Stimulated activated CD8-positive, alpha-beta memory T cell treated with anti-CD3 and anti-CD28 coated beads, Interleukin-4, amount 100 ng/mL, for 4 hours (primary cell): Measurements from ENCODE around the gene PRKAG1.

ENCODE experiments used
- DNase-seq, 2 donors: peaks; one replicate each; pipeline ENCODE4 v3.0.0-alpha.2; 2020; ENCODE audit warnings: low read depth in 2 of 2, low spot score in 1 of 2

Gene PRKAG1

DNA sequence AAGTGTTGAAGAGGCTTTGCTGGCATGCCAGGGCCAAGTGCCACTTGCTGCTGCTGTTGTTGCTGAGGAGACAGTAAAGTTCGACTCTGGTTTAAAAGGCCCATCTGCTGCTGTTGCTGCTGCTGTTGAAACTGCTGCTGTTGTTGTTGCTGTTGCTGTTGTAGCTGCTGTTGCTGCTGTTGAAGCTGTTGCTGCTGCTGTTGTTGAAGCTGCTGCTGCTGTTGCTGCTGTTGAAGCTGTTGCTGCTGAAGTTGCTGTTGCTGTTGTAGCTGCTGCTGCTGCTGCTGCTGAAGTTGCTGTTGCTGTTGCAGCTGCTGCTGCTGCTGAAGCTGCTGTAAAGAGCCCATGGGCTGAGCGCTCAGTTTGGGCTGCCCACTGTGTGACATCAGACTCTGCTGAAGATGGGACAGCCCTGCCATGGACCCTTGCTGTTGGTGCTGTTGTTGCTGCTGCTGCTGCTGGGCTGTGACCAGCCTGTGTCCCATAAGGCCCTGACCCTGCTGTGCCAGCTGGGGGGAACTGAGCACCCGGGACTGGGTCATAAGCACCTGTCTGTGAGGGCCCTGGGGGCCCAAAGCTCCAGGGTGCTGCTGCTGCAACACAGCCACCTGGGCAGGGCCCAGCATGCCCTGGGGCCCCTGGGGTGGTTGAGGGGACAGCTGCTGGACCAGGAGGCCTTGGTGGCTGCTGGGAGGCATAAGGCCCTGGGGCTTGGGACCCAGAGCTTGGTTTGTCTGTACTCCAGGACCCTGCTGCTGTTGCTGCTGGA lies 14.3 kb upstream of the PRKAG1 start:
- no peak for DNase-seq

DNA sequence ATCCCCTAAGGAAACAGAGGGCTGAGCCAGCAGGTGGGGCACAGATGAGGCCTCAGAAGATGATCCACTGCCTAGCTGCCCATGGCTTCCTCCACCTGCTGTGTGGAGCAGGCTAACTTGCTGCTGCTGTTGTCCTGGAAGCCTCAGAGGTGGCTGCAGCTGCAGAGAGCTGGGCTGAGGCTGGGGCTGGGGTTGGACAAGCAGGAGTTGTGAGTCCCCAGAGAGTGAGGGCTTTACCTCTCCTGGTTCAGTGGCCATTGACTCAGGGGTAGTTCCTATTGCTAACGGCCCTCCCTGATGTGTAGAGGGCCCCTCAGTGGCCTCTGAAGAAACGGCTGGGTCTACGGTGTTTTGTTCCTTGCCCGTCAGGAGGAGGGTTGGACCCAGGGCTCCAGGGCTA lies 13.7 kb upstream of the PRKAG1 start:
- DNase-seq = no peak

DNA sequence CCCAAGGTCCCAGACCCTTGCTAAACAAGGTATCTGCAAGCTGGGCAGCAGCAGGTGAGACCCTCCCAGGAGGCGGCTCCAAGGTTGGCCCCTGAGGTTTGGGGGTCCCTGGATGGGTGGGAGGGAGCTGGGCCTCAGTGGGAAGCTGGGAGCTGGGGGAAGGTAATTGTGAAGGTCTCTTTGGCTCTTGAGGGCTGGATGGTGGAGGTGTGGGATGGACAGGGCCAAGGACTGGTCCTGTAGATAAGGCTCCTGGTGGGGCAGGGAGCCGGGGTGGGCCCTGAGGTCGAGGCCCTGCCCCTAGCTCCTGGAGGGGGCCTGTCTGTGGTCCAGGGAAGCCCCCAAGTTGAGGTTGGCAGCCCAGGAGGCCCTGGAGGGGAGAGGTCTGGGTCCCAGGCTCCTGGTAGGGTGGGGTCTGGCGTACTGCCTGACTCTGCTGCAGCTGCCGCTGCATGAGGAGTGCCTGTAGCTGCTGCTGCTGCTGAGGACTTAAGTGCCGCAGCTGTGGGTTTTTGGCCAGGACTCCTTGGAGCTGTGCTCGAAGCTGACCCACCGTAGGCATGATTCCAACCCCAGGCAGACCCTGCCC lies 13.1 kb upstream of the PRKAG1 start:
- DNase-seq = no peak

DNA sequence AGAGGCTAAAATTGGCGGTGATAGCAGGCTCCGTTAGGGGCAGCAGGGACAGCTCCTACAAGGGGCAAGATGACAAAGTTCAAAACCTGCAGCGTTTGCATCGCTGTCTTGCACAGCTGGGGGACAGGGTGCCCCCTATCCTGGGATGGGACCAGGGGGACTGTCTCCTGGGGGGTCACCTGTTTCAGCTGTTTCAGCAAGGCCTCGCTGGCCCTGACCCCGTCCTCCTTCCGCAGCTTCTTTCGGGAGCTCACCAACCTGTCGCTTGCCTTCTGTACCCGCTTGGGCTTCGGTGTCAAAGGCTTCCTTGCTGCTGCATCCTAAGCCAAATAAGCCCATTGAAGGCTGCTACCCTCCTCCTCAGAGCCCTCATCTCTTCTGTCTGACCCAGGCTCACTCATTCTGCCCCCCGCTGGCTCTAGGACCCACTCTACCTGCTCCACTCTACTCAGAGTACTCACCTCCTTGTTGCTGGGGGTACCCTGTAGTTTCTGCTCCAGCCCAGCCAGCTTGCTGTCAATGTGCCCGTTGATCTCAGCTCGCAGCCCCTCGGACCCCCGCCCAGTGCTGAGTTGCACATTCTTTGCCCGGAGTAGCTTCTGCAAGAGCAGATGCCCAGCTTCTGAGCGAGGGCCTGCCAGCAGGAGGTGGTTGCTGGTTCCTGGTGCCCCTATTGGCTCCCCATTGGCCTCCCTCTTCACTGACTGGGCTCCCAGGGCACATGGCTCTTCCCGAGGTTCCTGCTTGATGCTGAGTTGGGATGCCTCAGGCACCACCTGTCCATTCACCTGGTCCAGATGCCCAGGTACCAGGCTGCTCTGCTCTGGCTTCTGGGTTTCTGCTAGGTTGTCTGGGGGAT lies 12.4 kb upstream of the PRKAG1 start:
- DNase-seq = no peak

DNA sequence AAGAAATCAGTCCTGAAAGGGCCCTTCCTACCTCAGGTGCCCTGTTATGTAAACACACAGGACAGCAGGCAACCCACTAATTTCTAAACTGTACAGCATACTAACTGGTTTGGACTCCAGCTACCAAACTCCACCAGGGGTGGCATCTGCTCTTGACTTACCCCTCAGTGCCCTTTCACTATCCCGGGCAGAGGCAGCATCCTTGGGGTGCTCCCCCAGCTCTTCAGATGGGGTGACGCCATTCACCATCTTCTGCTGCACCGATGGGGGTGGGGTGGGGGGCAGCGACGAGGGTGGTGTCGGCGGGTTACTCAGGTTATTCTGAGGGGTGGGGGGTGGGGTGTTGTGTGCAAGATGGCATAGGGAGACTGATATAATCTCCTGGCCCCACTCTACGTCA lies 11.5 kb upstream of the PRKAG1 start:
- no peak for DNase-seq

DNA sequence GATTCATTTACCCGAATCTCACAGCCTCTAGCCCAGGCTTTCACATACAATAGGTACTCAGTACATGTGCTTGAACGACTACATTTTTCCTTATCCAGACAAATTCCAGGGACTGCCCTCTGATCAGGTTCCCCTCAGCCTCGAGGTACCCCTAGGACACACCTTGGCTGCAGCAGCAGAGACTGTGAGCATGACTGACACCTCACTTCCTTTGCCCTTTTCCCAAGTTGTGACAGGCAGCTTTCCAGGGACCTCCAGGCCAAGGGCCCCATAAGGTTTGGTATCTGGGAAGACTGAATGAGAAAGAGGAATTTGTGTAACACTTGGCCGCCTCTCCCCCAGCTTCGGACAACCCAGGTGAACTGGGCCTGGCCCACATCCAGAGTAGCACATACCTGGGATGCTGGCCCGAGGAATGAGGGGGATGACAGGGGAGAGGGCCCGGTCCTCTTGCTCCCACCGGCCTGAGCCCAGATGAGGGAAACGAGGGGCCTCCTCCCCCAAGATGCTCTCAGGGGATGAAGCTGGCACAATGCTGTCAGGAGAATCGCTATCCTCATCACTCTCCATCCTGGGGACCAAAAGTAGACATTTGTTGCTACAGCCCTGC lies 10.2 kb upstream of the PRKAG1 start:
- no peak for DNase-seq

DNA sequence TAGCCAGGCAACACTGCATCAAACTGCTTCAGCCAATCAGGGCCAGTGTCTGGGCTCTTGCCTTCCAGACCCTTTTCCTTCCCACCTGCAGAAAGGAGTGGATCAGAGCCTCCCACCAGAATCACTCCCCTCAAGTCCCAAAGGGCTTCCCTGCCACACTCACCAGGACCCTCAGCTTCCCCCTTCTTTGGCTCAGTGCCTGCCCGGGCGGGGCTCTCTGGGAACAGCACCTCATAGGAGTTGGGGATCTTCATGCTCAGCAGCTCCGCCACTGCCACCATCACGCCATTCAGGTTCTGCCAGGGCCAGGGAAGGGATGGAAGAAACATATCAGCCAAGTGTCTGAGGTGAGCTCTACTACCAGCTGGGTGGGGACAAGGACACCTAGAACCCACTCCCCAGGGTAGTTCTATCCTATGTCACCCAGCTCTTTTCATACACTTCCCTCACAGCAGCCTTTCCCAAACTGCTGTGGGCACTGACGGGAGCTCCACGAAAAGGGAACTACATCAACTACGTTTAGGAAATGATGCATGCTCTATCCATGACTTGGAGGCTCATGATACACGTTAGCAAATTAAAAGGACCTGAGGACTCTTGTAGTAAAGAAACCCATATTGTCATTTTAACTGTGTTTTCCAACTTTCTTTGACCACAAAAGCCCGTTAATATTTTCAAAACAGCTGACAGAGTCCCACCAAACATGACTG lies 9.4 kb upstream of the PRKAG1 start:
- DNase-seq = no peak

DNA sequence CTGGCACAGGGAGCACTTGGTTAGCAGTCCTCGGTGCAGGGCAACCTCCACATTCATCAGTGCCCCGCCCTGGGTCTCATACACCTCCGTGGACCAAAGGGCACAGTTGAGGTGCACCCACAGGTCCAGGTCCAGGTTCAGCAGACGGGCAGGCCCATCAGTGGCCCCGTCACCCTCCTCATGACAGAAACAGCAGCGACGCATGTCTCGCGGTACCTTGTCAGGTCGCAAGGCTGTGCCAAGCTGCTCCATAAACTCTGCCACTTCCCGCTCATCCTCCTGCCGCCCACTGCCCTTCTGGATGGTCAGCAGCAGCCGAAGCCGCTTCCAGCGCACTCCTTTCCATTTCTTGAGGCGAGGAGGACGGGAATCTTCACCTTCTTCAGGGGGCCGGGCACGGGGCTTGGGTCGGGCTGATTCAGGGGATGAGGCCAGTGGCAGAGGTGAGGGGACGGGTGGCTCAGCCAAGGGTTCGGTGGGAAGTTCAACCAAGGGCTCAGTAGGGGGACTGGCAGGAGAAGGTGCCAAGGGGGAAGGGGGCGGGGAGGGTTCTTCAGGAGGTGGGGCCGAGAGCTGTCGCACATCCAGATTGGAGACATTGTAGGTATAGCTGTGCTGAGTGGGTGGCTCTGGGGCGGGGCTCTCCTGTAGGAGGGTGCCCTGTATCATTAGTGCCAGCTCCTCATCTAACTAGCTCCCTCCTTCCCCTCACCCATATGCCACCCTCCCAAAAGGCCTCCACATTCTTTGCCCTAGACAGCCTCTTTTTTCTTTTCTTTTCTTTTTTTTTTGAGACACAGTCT lies 8.3 kb upstream of the PRKAG1 start:
- no peak for DNase-seq

DNA sequence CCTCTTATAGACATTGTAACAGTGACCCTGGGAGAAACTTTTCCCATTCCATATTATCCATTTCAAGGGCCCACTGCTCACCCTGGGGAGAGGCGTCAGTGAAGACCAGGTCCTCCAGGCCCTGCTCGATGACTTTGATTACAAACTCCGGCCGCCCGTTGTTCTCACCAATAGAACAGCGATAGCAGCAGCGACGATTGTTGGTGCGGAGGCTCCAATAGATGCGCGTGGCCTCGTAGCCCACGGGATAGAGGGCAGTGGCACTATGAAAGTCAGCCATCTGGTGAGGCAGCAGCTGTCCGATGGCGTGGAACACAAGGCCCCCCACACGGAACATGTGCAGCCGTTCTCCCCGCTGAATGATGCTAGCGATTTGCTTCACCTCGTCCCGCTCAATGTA lies 7.5 kb upstream of the PRKAG1 start:
- DNase-seq = no peak

DNA sequence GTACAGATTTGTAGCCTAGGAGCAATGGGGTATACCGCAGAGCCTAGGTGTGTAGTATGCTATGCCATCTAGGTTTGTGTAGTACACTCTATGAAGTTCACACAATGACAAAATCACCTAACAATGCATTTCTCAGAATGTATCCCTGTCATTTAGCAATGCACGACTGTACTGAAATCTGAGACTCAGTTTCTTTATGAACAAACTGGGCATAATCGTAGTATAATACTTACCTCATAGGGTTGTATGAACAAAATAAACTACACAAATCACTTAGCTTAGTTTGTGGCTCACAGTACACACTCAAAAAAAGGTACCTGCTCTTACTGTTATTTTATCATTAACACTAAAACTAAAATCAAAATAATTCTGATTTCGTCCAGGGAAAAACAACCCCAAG lies 6.9 kb upstream of the PRKAG1 start:
- no peak for DNase-seq

DNA sequence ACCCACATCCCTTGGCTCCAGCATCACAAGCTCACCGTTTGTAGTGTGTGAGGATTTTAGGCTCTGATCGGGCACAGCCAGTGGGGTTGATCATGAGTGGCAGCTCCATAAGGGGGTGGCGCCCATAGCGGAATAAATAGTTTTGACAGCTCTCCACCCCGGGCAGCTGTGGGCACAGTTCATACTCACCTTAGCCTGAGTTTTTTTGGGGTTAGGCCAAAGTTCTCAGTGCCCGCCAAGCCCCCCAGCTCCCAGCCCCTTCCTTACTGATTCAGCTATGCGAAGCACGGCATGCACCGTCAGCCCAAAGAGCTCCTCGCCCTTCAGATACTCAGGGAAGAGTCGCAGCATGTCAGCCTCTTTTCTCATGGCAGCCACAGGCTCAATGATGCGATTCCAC lies 6.0 kb upstream of the PRKAG1 start:
- DNase-seq = no peak

DNA sequence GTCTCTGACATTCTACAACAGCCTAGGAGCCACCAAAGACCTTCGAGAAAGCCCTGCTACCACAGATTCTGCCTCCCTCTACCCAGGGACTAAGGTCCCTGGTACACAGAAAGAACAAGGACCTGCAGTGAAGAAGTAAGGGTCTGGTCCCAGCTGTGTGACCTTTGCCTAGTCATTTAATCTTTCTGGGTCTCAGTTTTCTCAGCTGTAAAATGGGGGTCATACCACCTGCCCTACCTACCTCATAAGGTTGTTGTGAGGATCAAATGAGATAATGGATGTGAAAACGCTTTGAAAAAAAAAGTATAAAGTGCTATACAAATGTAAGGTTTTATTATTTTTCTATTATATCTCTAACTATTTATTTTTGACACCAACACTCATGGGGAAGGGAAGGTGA lies 5.2 kb upstream of the PRKAG1 start:
- no peak for DNase-seq

DNA sequence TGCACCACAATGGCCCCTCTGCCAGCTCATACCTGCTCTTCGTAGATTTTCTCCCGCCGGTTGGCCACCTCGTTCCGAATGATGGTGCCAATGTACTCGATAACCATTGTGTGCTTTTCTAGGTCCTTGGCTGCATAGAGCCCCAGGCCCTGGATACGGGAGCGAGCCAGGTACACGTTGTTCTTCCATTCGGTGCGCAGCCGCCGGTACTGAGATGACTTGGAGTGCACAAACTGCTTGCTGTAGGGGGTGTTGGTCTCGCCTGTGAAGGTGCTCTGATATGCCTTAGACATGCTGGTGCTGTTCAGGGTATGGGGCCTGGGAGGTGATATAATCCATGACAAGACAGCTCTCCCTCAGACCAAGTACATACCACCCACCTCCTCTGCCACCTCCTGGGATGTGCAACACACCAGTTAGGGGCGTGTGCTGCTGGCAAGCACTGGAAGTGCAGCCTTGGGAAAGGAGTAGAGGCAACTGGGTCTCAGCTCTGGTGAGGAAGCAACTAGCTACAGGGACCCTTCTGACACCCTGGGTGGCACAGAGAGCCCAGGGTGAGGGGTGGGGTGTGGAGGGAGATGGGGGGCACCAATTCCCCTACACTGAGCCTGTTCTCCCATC lies 4.1 kb upstream of the PRKAG1 start:
- DNase-seq = no peak

DNA sequence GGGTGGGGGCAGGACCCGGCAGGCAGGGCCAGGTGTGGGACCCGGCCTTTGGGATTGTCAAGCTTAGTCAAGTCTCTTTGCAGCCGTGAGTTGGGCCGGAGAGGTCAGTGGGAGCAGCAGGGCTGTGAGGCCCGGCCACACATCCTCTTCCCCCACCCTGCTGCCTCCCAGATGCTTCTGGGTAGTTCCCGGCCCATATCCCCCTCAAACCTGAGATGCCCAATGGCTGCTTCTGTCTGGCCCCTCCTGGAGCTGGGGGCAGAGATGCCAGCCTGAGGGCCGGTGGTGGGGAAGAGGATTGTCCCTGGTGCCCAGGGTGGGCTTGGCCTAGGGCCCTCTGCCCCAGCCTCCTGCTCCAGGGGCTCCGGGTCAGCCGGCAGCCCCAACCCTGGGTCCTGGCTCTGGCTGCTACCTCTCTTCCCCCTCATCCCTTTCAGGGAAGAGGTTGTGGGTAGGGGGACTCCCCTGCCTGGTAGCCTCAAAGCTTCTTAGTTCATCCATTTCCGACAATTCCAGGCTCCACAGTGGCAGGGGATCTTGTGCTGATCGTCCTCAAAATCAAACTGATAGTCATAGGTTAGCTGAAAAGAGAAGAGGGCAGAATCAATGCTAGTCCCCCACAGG lies 2.8 kb upstream of the PRKAG1 start:
- DNase-seq = no peak

DNA sequence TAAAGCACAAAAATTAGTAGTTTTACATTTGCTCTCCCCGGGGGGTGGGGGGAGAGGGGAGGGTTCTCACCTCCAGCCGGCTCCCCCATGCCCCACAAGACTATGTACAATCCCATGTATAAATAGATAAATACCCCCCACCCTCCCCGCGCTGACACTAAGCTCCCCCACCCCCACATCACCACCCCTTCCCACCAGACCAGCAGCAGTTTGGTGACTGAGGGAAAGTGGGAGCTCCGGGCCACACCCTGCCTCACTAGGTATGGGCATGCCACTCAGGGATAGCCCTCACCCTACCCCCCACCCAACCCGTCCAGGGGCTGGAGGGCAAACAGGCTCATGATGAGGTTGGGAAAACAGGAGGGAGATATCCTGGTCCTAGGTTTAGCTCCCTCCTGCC lies 1.9 kb upstream of the PRKAG1 start:
- no peak for DNase-seq

DNA sequence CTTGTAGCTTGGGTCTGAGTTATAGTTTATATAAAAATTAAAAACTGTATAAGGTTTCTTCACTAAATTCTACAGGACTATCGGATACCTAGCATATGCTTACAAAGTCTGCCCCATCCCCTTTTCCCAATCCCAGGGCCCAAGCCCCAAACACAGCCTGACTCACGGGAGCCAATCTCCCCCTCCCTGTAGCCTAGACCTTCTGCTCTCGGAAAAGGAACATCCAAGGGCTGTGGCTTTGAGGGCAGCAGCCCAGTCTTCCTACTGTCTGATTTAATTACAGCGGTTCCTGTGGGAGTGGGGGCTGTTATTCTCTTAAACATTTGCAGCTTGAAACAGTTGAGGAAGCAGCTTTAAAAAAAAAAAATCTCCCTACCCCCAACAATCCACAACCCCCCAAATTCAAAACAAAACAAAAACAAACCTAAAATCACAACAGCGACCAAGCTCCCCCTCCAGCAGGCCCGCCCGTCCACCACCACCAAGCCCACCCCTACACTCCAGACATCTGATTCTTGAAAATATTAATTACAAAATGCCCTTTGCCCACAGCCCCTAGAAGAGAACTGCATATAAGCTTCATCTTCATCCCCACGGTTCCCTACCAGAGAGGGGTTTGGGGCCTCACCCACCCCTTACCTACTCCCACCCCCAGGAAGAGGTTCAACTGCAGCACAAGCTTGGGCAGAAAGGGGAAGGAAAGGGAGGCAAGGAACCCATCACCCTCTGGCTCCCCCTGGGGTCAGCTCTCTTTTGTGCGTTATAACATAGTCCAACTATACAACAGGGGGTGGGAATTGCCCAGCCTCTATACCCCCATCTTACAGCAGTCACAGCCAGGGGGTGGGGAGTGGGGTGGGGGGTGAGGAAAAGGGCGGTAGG lies 1.1 kb upstream of the PRKAG1 start:
- DNase-seq = no peak

DNA sequence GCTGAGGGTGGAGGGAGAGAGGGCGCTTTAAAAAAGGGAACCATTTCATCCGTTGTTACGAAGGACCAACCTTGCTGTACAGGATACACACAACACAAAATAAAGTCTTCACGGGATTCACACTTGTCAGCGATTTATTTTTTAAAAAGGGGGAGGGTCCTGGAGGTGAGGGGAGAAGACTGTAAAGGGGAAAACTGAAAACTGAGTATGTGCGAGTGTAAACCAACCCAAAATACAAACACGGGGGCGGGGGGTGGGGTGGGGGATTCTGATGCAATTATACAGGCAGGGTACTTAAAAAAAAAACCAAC lies 499 bp upstream of the PRKAG1 start:
- DNase-seq = no peak

DNA sequence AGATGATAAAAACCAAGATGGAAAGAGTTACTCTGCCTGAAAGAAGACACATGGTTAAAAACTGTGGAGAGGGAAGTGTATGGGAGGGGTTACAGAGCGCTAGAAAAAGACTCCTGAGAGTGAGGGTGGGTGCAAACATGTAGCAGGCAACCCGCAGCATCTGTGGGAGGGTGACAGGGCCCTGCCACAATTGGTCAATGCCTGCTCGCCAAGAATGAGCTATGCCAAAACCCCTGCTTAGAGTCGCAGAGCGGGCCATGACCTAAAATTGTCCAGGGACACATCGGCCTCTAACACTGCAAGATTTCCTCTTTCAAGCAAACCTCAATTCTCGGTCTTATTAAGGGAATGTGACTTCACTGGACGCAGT lies 700 bp downstream of the PRKAG1 start:
- DNase-seq = no peak

DNA sequence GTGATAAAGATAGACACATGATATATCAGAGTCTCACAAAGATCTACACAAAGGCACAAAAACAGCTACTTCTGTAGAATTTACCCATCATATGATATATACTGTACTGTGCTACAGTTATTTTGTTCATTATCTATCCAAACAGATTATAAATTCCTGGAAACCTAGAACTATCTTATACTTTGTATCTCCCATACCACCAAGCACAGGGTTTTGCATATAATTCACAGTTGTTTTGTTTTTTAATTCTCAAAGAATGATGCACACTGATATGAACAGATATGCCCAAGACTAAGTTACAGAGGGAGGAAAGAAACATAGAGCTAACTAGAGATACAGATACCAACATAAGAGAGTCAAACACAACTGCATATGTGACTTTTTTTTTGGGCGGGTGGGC lies 3.4 kb downstream of the PRKAG1 start:
- DNase-seq = no peak
